ENCODE measurements around the gene MICALL1. TPM values are rescaled to one million over a fixed set of nuclear protein-coding genes. Genes with fewer than 3 reads are reported as not detected.

MICALL1 gene
- total and polyA plus RNA-seq, 2 of the 13 experiments (the other 11 are each of a cell fraction or from before 2014, with no cell fraction given), result 7.6 to 10.6 TPM

- Histone ChIP-seq H3K27ac (ENCODE audit: extremely low read length, insufficient read depth, low read length) (no peak overlapping the region), H4K20me1 (ENCODE audit: insufficient read depth, low read length) (no peaks in the 10 kb centered on the region), H3K36me3 (replicated peaks in 1 of 2; ENCODE audit: control insufficient read depth in 1 of 2, insufficient read depth in 2 of 2, low read length in 2 of 2) (peaks cover 11 to 33% of the 10 kb centered on the region in 2 experiments; a peak in 4 of 5 replicates), H3K79me2 (ENCODE audit: insufficient read depth, low read length) (no peaks in the 10 kb centered on the region), H2AFZ (ENCODE audit: low read length) (no peak overlapping the region), H3K4me2 (ENCODE audit: low read depth, low read length) (no peak overlapping the region), H3K4me1 (ENCODE audit: insufficient read depth, low read length) (no peaks in the 10 kb centered on the region; the same call in 1 of the 2 replicates), H3K9me3 (ENCODE audit: low read length) (no peaks in the 10 kb centered on the region), H3K4me3 (replicated peaks in 1 of 3; ENCODE audit: insufficient read depth in 1 of 3, low read depth in 2 of 3, low read length in 3 of 3) (no peak overlapping the region), H3K27me3 (ENCODE audit: control insufficient read depth in 1 of 2, insufficient read depth in 2 of 2, low read length in 2 of 2) (no peaks in the 10 kb centered on the region), H3K9ac (ENCODE audit: insufficient read depth, low read depth, low read length) (no peak overlapping the region)
- in situ Hi-C loops (cut with HindIII; ENCODE audit: extremely low pct_ligation_motif_present, low pct_unique_long_range_greater_than_20kb) (no loop called here), intact Hi-C loops (cut with micrococcal nuclease; ENCODE audit: unreplicated experiment) (no loop called here)
- WGBS (ENCODE audit: low lambda C conversion rate), result 100% methylated on average over 3 of the region's 5 CpGs
- POLR2A ChIA-PET, result interaction anchor here (2.7 kb wide), 1 partner anchor 11 kb away, joined by 7 read pairs; the partner anchor contains the start of gene MICALL1
- TF ChIP-seq HOXA9 (CRISPR knock-in tag; IDR thresholded peaks at IDR 0.05; ENCODE audit: borderline replicate concordance) (no peak), ZNF770 (CRISPR knock-in tag; IDR thresholded peaks at IDR 0.05) (no peak)
- TF ChIP-seq, protein P1, sequence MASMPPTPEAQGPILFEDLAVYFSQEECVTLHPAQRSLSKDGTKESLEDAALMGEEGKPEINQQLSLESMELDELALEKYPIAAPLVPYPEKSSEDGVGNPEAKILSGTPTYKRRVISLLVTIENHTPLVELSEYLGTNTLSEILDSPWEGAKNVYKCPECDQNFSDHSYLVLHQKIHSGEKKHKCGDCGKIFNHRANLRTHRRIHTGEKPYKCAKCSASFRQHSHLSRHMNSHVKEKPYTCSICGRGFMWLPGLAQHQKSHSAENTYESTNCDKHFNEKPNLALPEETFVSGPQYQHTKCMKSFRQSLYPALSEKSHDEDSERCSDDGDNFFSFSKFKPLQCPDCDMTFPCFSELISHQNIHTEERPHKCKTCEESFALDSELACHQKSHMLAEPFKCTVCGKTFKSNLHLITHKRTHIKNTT (CRISPR knock-in tag; IDR thresholded peaks at IDR 0.05), result no peak
- ATAC-seq (no peak), DNase-seq (ENCODE audit: low spot score) (no peak), FAIRE-seq (no peak)
- no TSS peak for BruUV-seq (replicated peaks)
- CTCF ChIA-PET (ENCODE audit: low intra/inter-chr PET ratio, low total read pairs), result no interaction called here
Observed at GRCh38 chr22:37916311-37916710, 10.2 kb downstream of the MICALL1 start.

DNA sequence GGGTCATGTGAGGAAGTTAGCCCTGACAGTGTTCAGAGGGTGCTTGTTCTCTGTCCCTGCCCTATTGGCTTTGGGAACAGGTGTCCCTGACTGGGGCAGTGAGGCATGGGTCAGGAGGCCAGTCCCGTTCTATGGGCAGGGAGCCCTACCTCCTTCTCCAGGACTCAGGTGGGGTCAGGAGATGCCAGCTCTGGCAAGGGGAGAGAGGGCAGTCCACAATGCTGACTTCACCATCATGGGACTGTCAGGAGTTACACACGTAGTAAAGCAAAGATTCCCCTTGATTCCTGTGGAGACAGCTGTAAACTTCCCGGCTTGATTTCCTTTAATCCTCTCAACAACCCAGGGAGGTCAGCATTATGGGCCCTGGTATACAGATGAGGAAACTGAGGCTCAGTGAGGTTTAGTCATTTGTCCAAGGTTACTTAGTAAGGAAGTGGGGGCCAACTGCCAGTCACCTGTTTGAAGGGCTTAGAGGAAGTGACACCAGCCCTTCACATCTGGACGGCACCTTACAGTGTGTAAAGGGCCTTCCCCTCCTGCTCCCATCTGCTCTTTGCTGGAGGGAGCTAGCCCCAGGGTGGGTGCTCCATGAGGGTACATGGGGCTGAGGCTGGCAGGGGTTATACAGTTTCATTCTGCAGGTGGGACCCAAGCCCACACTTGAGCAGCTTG is 11.9 kb downstream of the MICALL1 start:
- Histone ChIP-seq H3K27me3 (ENCODE audit: control insufficient read depth in 1 of 2, insufficient read depth in 2 of 2, low read length in 2 of 2) (no peaks in the 10 kb centered on the region), H3K27ac (ENCODE audit: extremely low read length, insufficient read depth, low read length) (no peak overlapping the region), H3K9me3 (ENCODE audit: low read length) (no peaks in the 10 kb centered on the region), H3K4me1 (ENCODE audit: insufficient read depth, low read length) (no peaks in the 10 kb centered on the region; the same call in 1 of the 2 replicates), H3K36me3 (replicated peaks in 1 of 2; ENCODE audit: control insufficient read depth in 1 of 2, insufficient read depth in 2 of 2, low read length in 2 of 2) (peaks cover 9 to 32% of the 10 kb centered on the region in 2 experiments; a peak in 4 of 5 replicates), H2AFZ (ENCODE audit: low read length) (no peak overlapping the region), H3K9ac (ENCODE audit: insufficient read depth, low read depth, low read length) (no peak overlapping the region), H4K20me1 (ENCODE audit: insufficient read depth, low read length) (no peaks in the 10 kb centered on the region), H3K4me3 (replicated peaks in 1 of 3; ENCODE audit: insufficient read depth in 1 of 3, low read depth in 2 of 3, low read length in 3 of 3) (no peak overlapping the region), H3K4me2 (ENCODE audit: low read depth, low read length) (no peak overlapping the region), H3K79me2 (ENCODE audit: insufficient read depth, low read length) (no peaks in the 10 kb centered on the region)
- DNase-seq (ENCODE audit: low spot score) (no peak), FAIRE-seq (no peak), ATAC-seq (peak; percentile 38)
- 100% methylated on average over 2 of the region's 4 CpGs for WGBS (ENCODE audit: low lambda C conversion rate)
- in situ Hi-C loops (cut with HindIII; ENCODE audit: extremely low pct_ligation_motif_present, low pct_unique_long_range_greater_than_20kb), result no loop called here
- BruUV-seq (replicated peaks), result no TSS peak
- ChIA-PET CTCF (ENCODE audit: low intra/inter-chr PET ratio, low total read pairs) (no interaction called here), POLR2A (no interaction called here)
- intact Hi-C loops (cut with micrococcal nuclease; ENCODE audit: unreplicated experiment), result no loop called here
- TF ChIP-seq IKZF4 (CRISPR knock-in tag; IDR thresholded peaks at IDR 0.05; ENCODE audit: borderline replicate concordance, low read depth, not compliant biosample characterization), result no peak
- no peak for TF ChIP-seq ZNF10 (CRISPR knock-in tag; IDR thresholded peaks at IDR 0.05; ENCODE audit: borderline replicate concordance, low read depth)
- TF ChIP-seq PLRG1 (conservative IDR thresholded peaks at IDR 0.05), result no peak
- TF ChIP-seq CBFB (CRISPR knock-in tag; IDR thresholded peaks at IDR 0.05), result no peak
- no peak for TF ChIP-seq HOXA5 (CRISPR knock-in tag; IDR thresholded peaks at IDR 0.05)
- no peak for TF ChIP-seq ZFAT (CRISPR knock-in tag; conservative IDR thresholded peaks at IDR 0.05)
- no peak for TF ChIP-seq SMAD1 (CRISPR knock-in tag; IDR thresholded peaks at IDR 0.05; ENCODE audit: borderline replicate concordance, low read depth)
- no peak for TF ChIP-seq ZNF343 (CRISPR knock-in tag; IDR thresholded peaks at IDR 0.05)
- no peak for TF ChIP-seq KMT2B (CRISPR knock-in tag; IDR thresholded peaks at IDR 0.05)
- TF ChIP-seq NFYB (CRISPR knock-in tag; IDR thresholded peaks at IDR 0.05), result no peak
